Limb (tissue), 2 donors: ENCODE measurements around the gene PLIN1.

ENCODE experiments used
- DNase-seq, 2 donors: peaks; one replicate each; pipeline ENCODE4 v3.0.0-alpha.2; 2016; ENCODE audit errors: extremely low spot score in 2 of 2

Gene PLIN1

DNA sequence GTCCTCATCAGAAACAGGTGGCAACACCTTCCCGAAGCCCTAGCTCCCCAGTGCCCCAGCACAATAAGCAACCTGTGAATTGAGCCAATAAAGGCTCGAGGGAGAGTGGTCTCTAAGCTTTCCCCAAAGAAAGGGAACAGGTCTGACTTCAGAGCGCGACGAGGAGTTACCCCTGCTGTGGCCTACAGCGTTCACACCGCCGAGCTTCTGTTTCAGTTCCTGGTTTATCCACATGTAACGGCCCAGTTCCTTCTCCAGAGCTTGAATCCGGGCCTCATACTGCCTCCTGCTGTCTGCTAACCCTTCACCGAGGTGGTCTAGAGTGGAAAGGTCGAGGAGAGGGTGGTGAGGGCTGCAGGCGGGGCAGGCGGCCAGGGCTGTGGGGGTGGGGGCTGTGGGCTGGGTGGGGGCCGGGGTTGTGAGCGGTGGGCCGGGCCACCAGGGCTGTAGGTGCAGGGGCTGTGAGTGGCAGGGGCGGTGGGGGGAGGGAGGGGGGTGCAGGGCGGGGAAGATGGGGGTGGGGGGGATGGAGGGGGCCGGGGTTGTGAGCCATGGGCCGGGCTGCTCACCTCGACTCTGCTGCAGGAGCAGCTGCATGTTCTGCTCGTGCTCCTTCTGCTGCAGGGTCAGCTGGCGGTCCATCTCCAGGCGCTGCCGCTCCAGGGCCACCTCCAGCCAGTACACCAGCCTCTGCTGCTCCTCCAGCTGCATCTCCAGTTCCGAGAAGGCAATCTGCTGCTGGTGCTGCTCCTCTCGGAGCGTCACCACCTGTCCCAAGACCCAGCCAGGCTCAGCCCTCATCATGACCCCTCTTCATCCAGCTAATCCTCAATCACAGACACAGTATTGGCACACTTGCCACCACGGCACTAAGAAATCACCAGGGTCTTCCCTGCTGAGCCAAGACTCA lies 50.1 kb downstream of the PLIN1 start:
- DNase-seq, result no peak

DNA sequence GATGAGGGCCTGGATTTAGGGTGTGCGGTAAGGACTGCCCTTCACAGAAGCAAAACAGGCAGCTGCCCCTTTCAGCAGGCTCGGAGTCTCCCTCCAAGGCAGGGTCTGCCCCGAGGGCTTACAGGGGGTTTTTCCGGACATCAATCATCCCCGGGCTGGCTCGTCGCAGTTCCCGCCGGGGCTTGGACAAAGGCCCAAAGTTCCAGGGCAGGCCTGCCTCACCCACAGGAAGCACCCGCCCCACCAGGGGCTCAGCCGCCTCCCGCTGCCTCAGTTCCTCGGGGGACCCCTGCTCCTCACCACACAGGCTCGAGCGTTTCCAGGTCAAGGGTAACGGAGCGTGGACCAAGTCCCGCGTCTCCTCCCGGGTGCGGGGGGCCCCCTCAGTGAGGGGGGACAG lies 50.9 kb downstream of the PLIN1 start:
- no peak for DNase-seq

DNA sequence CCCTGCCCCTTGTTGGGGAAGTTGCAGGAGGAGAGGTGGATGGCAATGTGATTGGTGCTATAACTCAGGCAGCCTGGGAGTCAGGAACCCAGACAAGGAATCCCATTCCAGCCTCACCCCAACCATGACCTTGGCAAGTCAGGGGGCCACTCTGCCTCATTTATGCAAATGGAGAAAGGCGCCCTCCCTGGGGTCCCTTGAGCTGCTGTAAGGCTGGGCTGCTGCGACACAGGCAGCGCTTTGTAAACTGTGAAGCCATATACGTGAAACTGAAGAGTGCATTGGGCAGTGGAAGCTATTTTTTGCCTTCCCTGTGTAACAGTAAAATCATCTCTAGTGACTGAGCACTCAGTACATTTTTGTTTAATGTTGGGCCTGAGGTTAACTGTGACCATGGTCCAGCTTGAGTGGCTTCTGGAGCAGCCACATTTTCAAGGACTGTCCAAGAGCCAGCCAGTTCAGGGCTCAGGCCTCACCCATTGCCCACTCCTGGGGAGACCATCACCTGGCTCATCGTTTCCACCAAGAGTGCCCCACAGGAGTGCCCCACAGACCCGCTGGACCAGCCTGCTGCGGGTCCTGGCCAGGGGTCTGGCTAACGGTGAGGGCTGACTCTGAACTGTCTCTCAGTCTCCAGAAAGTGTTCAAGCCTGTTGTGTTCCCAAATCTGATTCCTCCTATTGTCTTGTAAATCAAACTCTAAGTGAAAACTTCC lies 51.8 kb downstream of the PLIN1 start:
- no peak for DNase-seq

DNA sequence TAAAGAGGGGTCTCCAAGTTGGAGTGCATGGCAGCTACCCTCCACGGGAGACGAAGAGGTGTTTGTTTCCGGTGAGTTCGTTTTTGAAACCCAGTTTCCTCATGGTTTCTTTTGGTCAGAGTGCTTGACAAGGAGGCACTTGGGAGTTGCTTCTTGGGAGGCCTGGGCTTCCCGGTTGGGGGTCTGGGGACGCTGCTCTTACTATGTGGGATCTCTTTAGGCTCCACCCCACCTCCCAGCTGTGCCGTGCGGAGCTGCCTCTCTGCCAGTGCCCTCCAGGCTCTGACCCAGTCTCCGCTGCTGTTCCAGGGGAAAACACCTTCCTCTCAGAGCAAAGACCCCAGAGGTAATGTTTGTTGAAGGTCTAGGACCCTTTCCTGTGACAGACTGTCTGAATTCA lies 53.5 kb downstream of the PLIN1 start:
- DNase-seq, result no peak

DNA sequence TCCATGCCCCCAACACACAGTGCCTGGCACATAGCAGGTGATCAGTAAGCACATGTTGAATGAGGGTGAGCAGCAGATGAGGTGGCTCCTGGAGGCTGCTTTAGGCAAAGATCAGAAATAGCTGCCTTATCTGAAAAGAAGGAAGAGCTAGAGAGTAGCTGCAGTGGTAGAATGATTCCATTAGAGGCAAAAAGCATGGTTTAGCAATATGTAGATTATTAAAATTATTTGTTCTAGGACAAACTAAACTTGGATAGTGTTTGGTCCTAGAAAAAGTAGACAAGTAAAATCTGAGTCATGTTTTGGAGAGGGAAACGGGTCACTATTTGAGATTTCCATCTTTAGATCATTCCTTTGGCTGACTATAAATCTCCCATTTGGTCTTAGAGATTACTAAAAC lies 56.0 kb downstream of the PLIN1 start:
- DNase-seq, result no peak

DNA sequence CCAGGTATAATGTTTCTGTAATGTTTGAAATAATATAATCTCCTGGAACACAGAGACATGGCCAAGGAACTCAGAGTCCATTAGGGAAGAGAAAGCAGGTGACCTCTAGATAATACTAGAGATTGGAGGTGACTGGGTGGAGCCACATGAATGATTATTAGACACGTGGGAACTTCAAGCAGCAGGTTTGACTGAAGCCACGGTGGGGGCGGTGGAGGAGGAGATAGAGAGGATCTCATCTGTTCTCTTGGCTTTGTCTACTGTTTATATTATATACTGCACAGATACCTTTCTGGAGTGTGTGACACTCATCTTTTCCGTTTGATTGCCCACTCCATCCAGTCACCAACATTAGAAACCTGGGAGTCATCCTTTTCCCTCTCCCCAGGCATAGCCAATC lies 57.6 kb downstream of the PLIN1 start:
- DNase-seq, result no peak

DNA sequence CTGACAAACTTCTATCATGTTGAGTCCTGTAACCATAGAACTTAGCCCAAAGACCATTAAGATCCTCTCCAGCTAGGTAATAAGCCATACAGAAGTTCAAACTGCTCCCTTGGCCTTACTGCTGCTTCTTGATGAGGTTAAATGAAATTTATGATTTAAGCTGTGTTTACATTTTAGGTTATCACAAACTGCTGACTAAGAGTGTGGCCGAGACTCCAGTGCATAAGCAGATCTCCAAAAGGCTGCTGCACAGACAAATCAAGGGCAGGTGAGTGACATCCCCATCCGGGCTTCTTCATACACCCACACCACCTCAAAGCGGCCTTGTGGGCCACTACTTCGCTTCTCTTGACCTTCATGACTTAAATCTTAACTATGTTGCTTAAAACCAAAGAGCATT lies 62.9 kb downstream of the PLIN1 start:
- no peak for DNase-seq

DNA sequence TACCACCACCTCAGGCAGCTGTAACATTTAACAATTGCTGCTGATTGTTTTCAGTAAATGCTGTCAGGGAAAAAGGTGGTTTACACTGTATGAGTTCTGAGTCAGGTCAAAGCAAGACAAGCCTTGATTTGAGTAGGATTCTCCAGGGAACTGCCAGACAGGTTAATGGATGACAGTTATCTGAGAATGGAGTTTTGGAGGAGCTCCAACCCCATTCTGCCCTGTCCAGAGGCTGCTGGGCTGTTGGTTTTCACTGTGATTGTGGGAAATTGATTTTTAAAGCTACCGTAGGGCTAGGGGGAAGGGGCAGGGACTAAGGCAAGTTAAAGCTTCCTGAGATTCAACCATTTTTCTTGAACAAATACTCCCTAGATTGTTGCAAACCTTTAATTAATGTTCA lies 64.0 kb downstream of the PLIN1 start:
- no peak for DNase-seq
